SK-N-SH (cell line): ENCODE results near the gene CHCHD6. TPM values are rescaled to one million over a fixed set of nuclear protein-coding genes. Genes with fewer than 3 reads are reported as not detected.

Source experiments
- polyA plus RNA-seq, 3 experiments: library from polyadenylated mRNA; depleted of rRNA; stranded (reverse); fragments of >200 nt; gene quantifications; 2 replicates each; pipeline ENCODE4 v1.2.3, GENCODE V29; 2012

Gene CHCHD6
- polyA plus RNA-seq, 1 of the 3 experiments (the other 2 are of a cell fraction) = 42.5 TPM

Other genes starting within 250 kb of the CHCHD6 start
- gene ZXDC, start 228.3 kb upstream of the CHCHD6 start, polyA plus RNA-seq (2012; rRNA removed) = 8.5 and 9.1 TPM in 2 replicates
- not detected in 2 replicates for gene UROC1, start 186.5 kb upstream of the CHCHD6 start, polyA plus RNA-seq (2012; rRNA removed)
- 0.37 and 0.41 TPM in 2 replicates for gene CHST13, start 180.1 kb upstream of the CHCHD6 start, polyA plus RNA-seq (2012; rRNA removed)
- gene C3orf22, start 145.3 kb upstream of the CHCHD6 start, polyA plus RNA-seq (2012; rRNA removed) = not detected in 2 replicates
- 4.7 and 5.2 TPM in 2 replicates for gene TXNRD3, start 49.1 kb upstream of the CHCHD6 start, polyA plus RNA-seq (2012; rRNA removed)